H1 (cell line): ENCODE results near the gene KCNB1. TPM values are rescaled to one million over a fixed set of nuclear protein-coding genes. Genes with fewer than 3 reads are reported as not detected.

Source experiments
- ATF3 ChIP-seq: IDR thresholded peaks from 2 replicates; pipeline ENCODE4 v1.6.1; 2011; ENCODE audit warnings: low read depth, mild to moderate bottlenecking, low read length; ENCODE audit not compliant: insufficient read depth
- CBX5 ChIP-seq: fragments of 300-800, 300-1000 bp; sonication (generic); IDR thresholded peaks from 2 replicates; pipeline ENCODE4 v1.7.1; 2016; ENCODE audit warnings: antibody characterized with exemption, low read length, low read depth
- CTCF ChIP-seq, 3 experiments: IDR thresholded peaks; 1 replicate in 2 of 3; 2 replicates in 1 of 3; pipeline versions ENCODE4 v1.5.1 to v1.6.1; 2011; ENCODE audit warnings: low read length in 3 of 3, mild to moderate bottlenecking in 3 of 3, inconsistent platforms in 2 of 3, low read depth in 1 of 3, moderate library complexity in 1 of 3; ENCODE audit not compliant: insufficient read depth in 1 of 3; ENCODE audit errors: control extremely low read depth in 1 of 3
- E2F6 ChIP-seq: IDR thresholded peaks from 2 replicates; pipeline ENCODE4 v1.6.1; 2012; ENCODE audit warnings: inconsistent platforms
- EGR1 ChIP-seq: IDR thresholded peaks from 2 replicates; pipeline ENCODE4 v1.6.1; 2011; ENCODE audit warnings: low read depth, low read length, borderline replicate concordance
- EP300 ChIP-seq, 2 experiments: IDR thresholded peaks; 1 replicate in 1 of 2; 2 replicates in 1 of 2; pipeline ENCODE4 v1.6.1; 2011 to 2012; ENCODE audit warnings: low read depth in 2 of 2, low read length in 2 of 2, mild to moderate bottlenecking in 2 of 2, borderline replicate concordance in 1 of 2, inconsistent platforms in 1 of 2, moderate library complexity in 1 of 2
- GABPA ChIP-seq: IDR thresholded peaks from 2 replicates; pipeline ENCODE4 v1.6.1; 2011; ENCODE audit warnings: mild to moderate bottlenecking, low read length, moderate library complexity, borderline replicate concordance; ENCODE audit not compliant: insufficient read depth
- HDAC2 ChIP-seq, 2 experiments: fragments of 300-600 bp in 1 of 2; sonication (generic) in 1 of 2; IDR thresholded peaks; 2 replicates each; pipeline ENCODE4 v1.6.1; 2011 to 2012; ENCODE audit warnings: low read depth in 2 of 2, low read length in 2 of 2, mild to moderate bottlenecking in 2 of 2, moderate library complexity in 2 of 2, borderline replicate concordance in 1 of 2, inconsistent platforms in 1 of 2
- MAX ChIP-seq: IDR thresholded peaks from 2 replicates; pipeline ENCODE4 v1.6.1; 2012; ENCODE audit warnings: inconsistent platforms
- RBBP5 ChIP-seq: IDR thresholded peaks from 2 replicates; pipeline ENCODE4 v1.7.1; 2012; ENCODE audit warnings: low read depth, mild to moderate bottlenecking, inconsistent platforms, low read length, moderate library complexity, borderline replicate concordance
- SIX5 ChIP-seq: IDR thresholded peaks from 2 replicates; pipeline ENCODE4 v1.6.1; 2011; ENCODE audit warnings: mild to moderate bottlenecking, low read depth, low read length
- SP1 ChIP-seq: IDR thresholded peaks from 2 replicates; pipeline ENCODE4 v1.6.1; 2011; ENCODE audit warnings: low read depth, low read length
- SP2 ChIP-seq: IDR thresholded peaks from 2 replicates; pipeline ENCODE4 v1.6.1; 2012; ENCODE audit warnings: mild to moderate bottlenecking, low read length, inconsistent platforms
- TEAD4 ChIP-seq: IDR thresholded peaks from 2 replicates; pipeline ENCODE4 v1.6.1; 2012; ENCODE audit warnings: low read depth, low read length, inconsistent platforms, mixed read lengths
- polyA plus RNA-seq, 7 experiments: library from polyadenylated mRNA; depleted of rRNA in 3 of 7; stranded (reverse) in 5 of 7; unstranded in 2 of 7; fragments of >200 nt in 5 of 7; fragments of 200-250 nt in 2 of 7; gene quantifications; 1 replicate in 5 of 7; 2 replicates in 1 of 7; 4 replicates in 1 of 7; pipeline versions ENCODE4 v1.2.1 to v1.2.3, GENCODE V29; 2011 to 2013; ENCODE audit warnings: missing spikeins in 2 of 7, mixed read lengths in 2 of 7
- total RNA-seq: library from RNA; stranded (reverse); fragmentation: NEBNext Ultra II Directional; extraction: Animal tissue kit (Norgen Biotek cat#: 25700); gene quantifications from 2 replicates; pipeline ENCODE4 v1.2.1, GENCODE V29; 2021

Gene KCNB1
- total and polyA plus RNA-seq, 2 of the 8 experiments (the other 6 are each of a cell fraction or from before 2014, with no cell fraction given), result 0.58 to 0.67 TPM

- TF ChIP-seq RBBP5, result no peak
- no peak for TF ChIP-seq SP2
- peak; percentile 33; the same call in 1 of the 2 replicates for TF ChIP-seq ATF3
- peak; percentile 74 for TF ChIP-seq E2F6
- TF ChIP-seq EGR1, result no peak
- TF ChIP-seq TEAD4, result no peak
- TF ChIP-seq SP1, result 0 out of 2 replicates have a peak, but pooled peaks have one; percentile 13
- no peak for TF ChIP-seq HDAC2 (IDR thresholded peaks at IDR 0.05; ENCODE audit: borderline replicate concordance in 1 of 2, low read depth in 2 of 2, low read length in 2 of 2)
- TF ChIP-seq MAX, result peak; percentile 87
- no peak for TF ChIP-seq SIX5
- TF ChIP-seq GABPA, result no peak
- TF ChIP-seq CBX5, result no peak
- TF ChIP-seq CTCF (IDR thresholded peaks at IDR 0.05; ENCODE audit: control extremely low read depth in 1 of 3, insufficient read depth in 1 of 3, low read depth in 1 of 3, low read length in 3 of 3), result no peak
- no peak for TF ChIP-seq EP300 (IDR thresholded peaks at IDR 0.05; ENCODE audit: borderline replicate concordance in 1 of 2, low read depth in 2 of 2, low read length in 2 of 2)
Measured at GRCh38 chr20:49448917-49449316, 33.6 kb downstream of the KCNB1 start (continued).
